Muscle layer of colon (tissue), 2 donors: ENCODE results near the gene SMIM41.

ENCODE experiments used
- H3K27ac ChIP-seq: one replicate; pipeline ENCODE4 v1.7.0; 2013; ENCODE audit warnings: low read depth, mild to moderate bottlenecking, low read length, moderate library complexity
- H3K27me3 ChIP-seq, 2 donors: one replicate each; pipeline ENCODE4 v1.7.0; 2013; ENCODE audit warnings: low read length in 2 of 2, mild to moderate bottlenecking in 2 of 2; ENCODE audit not compliant: insufficient read depth in 2 of 2, control insufficient read depth in 1 of 2
- H3K36me3 ChIP-seq: one replicate; pipeline ENCODE4 v1.7.0; 2013; ENCODE audit warnings: mild to moderate bottlenecking, low read length; ENCODE audit not compliant: insufficient read depth
- H3K4me1 ChIP-seq: one replicate; pipeline ENCODE4 v1.7.0; 2013; ENCODE audit warnings: mild to moderate bottlenecking, low read length; ENCODE audit not compliant: insufficient read depth
- H3K4me3 ChIP-seq, 2 donors: one replicate each; pipeline ENCODE4 v1.7.0; 2013; ENCODE audit warnings: low read length in 2 of 2, low read depth in 1 of 2, mild to moderate bottlenecking in 1 of 2, moderate library complexity in 1 of 2
- H3K9ac ChIP-seq: one replicate; pipeline ENCODE4 v1.7.0; 2013; ENCODE audit warnings: low read length
- H3K9me3 ChIP-seq: one replicate; pipeline ENCODE4 v1.7.0; 2013; ENCODE audit warnings: mild to moderate bottlenecking, low read length
- donor health status: abdominal sarcoma.
- donor health status: Adenocarcinoma of cecum.

The SMIM41 gene

DNA sequence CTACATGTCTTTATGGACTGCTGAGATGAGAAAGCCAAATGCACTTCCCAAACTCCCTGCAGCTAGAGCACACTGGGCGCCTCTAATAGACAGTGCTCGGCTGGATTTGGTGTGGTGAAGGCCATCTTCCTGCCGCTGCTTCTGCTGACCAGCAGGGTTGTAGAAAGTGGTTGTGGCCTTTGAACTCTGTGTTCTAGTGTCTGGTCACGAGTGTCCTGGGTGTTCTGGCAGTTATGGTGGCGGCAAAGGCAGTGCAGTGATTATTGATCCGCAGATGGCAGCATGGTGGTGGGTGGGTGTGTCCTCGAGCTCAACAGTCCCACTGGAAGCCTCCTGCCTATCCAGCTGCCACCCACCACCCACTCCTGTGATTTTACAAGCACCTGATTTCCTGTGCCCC is 43.4 kb downstream of the SMIM41 start:
- no peak overlapping the region for H3K9ac ChIP-seq
- peaks cover 0 to 18% of the 10 kb centered on the region in 2 donors for H3K27me3 ChIP-seq
- no peak overlapping the region for H3K4me3 ChIP-seq
- no peaks in the 10 kb centered on the region for H3K4me1 ChIP-seq
- H3K27ac ChIP-seq, result no peak overlapping the region
- no peaks in the 10 kb centered on the region for H3K36me3 ChIP-seq
- no peaks in the 10 kb centered on the region for H3K9me3 ChIP-seq

DNA sequence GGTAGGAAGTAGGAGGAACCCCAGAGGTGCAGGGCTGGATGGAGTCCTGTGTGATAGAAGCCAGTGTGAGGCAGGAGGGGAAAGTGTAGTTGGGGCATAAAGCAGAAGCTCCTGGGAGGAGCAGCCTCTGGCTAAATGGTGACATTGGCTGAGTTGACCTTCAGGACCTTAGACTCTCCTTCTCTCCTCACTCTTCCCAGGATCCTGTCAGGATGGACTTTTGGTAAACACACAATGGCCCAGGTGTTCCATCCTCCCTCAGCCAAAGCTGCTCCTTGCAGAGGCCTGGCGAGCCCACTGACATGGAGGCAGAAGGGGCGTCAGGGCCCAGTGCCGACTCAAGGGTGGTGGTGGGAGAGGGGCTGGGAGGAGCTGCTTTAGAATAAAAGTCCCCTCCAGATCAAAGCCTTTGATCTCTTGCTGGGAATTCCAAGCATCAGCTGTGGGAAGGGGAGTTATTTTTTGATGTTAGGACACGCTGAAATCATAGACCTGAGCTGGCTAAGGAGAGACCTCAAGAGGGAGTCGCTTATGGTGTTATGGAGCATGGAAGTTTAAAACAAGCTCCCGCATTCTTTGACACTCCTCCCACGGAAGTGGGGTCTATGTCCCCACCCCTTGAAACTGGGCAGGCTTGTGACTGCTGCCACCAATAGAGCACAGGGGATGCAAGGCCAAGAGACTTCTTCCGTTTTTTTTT is 44.1 kb downstream of the SMIM41 start:
- Histone ChIP-seq H3K4me1 (no peaks in the 10 kb centered on the region), H3K9ac (no peak overlapping the region), H3K27me3 (peaks cover 0 to 18% of the 10 kb centered on the region in 2 donors), H3K4me3 (no peak overlapping the region), H3K9me3 (no peaks in the 10 kb centered on the region), H3K36me3 (no peaks in the 10 kb centered on the region), H3K27ac (no peak overlapping the region)

DNA sequence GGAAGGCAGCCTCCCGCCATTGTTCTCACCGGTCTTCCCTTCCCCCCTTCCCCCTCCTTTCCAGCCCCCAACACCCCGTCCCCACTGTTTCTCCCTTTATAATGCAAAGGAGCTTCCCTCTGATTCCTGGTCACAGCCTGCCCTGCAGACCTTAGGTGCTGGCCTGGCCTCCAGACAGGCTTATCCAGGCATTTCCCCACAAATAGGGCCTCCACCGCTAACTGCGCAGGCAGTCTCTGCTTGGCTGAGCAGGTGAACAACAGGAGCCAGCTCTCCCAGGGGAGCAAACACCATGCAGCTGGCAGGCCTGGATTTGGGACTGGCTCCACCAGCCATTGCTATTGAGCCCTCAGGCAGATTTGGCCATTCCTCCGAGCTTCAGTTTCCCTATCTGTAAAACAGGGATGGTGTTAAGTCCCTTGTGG is 46.0 kb downstream of the SMIM41 start:
- Histone ChIP-seq H3K9ac (no peak overlapping the region), H3K4me1 (no peaks in the 10 kb centered on the region), H3K27me3 (peaks cover 0 to 18% of the 10 kb centered on the region in 2 donors), H3K36me3 (no peaks in the 10 kb centered on the region), H3K4me3 (no peak overlapping the region), H3K27ac (no peak overlapping the region), H3K9me3 (no peaks in the 10 kb centered on the region)

DNA sequence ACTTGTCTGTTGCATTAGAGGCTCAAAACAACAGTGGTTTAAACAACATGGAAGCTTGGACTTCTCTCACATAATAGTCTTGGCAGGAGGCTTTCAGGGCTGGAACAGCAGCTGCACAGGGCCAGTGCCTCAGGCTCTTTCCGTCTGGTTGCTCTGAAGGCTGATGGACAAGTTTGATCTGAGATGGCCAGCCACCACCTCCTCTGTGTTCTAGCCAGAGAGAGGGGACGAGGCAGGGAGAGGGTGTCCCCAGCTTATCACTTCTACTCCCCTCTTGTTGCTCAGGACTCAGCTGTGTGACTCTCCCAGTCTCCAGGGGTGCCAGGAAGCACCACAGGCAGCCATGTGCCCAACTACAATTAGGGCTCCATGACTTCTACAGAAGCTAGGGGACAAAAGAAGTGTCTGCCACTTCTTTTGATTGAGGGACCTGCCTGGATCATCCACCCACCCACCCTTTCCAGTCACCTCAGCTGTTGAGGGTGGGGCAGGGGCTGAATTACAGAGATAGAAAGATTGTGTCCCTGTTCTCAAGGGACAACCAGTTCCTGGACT is 46.6 kb downstream of the SMIM41 start:
- no peaks in the 10 kb centered on the region for H3K36me3 ChIP-seq
- no peaks in the 10 kb centered on the region for H3K4me1 ChIP-seq
- no peaks in the 10 kb centered on the region for H3K9me3 ChIP-seq
- no peak overlapping the region for H3K9ac ChIP-seq
- peaks cover 0 to 14% of the 10 kb centered on the region in 2 donors for H3K27me3 ChIP-seq
- H3K27ac ChIP-seq, result no peak overlapping the region
- H3K4me3 ChIP-seq, result no peak overlapping the region

DNA sequence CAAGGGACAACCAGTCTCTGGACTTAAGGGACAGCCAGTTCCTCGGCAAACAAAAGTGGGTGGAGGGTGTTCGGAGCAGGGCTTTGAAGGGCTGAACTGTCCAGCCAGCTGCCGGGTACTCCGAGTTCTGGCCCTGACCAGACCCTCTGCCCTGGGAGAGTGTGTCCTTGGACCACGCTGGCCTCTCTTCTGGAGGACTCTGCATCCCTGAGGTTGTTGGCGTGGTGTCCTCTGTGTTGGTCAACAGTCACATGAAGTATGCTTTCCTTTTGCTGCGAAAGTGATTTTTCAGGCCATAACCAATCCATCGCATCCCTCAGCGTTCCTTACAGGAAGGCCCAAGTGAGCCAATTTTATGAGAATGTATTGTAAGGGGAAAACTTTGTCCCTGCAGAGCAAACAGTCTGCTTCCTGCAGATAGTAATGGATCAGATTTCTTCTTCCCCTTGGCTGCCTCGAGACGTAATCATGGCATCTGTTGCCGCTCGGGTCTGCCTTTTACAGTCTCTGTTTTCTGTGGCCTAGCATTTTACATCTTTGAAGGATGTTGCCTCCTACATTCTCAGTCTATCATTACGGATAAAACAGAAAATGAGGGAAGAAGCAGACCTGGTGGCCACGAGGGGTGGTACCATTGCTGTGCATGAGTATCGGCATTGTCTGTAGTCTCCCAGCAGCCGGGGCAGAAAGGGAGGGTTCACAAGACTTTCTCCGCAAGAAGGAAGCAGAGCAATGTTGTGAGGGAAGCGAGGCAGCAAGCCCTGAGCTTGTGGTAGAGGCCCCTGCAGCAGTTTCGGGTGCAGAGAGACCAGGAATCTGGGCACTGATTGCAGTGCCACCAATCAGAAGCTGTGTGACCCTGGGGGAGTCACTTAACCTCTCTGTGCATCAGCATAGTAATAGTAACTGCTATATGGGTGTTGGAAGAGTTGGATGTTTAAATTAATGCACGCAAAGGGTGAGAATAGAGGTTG is 47.4 kb downstream of the SMIM41 start:
- Histone ChIP-seq H3K27me3 (peaks cover 0 to 6% of the 10 kb centered on the region in 2 donors), H3K9me3 (no peaks in the 10 kb centered on the region), H3K4me1 (no peaks in the 10 kb centered on the region), H3K36me3 (no peaks in the 10 kb centered on the region), H3K27ac (no peak overlapping the region), H3K4me3 (no peak overlapping the region), H3K9ac (no peak overlapping the region)

DNA sequence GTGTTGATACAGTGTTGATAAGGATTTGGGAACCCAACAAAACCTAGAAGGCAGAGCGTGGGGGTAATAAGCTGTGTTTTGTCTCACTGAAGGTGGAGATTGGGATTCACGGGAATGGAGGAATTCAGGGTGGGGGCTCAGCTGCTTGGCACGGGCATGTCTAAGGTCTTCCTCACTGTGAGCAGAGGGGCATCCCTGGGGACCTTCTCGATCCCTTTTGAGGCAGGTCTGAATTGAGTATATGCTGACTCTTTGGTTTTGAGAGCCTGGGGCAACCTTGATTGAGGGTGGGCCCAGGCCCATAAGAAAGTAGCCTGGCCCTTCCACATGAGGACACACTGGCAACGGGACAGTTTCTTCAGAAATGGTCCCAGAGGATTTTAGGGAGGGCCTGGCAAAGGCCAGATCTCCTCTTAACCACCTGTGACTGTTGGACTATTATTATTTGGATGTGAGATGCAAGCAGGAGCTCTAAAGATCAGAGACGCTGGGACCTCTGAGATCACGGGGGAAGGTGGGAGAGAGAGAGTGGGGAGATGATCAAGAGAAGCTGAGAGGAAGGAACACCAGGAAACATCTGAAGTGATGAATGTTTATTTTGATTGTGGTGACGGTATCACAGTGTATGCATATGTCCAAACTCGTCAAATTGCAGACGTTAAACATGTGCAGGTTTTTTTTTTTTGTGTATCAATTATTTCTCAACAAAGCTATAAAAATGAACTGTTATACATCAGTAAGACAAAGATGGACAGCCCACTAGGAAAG is 48.4 kb downstream of the SMIM41 start:
- Histone ChIP-seq H3K9me3 (no peaks in the 10 kb centered on the region), H3K27ac (no peak overlapping the region), H3K4me1 (no peaks in the 10 kb centered on the region), H3K27me3 (no peaks in the 10 kb centered on the region), H3K36me3 (no peaks in the 10 kb centered on the region), H3K4me3 (no peak overlapping the region), H3K9ac (no peak overlapping the region)

DNA sequence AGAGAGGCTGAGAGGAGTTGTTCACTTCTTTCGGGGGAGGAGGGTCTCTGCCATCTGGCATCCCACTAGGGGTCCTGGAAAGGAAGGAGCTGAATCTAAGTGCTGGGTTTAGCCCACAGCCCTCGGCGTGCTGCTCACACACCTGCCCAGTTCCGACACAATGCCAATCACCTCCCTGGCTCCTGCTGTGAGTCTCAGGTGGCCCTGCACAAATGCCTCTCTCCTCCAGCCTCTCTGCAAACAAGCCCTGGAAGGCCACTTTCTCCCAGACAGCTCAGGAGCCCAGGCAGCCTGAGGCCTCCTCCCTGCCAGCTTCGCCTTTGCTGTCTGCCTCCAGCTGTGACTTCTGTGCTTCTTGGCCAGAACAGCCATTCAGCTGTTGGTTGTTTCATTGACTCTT is 51.2 kb downstream of the SMIM41 start:
- H3K27me3 ChIP-seq, result no peaks in the 10 kb centered on the region
- no peak overlapping the region for H3K27ac ChIP-seq
- H3K4me1 ChIP-seq, result no peaks in the 10 kb centered on the region
- H3K9me3 ChIP-seq, result no peaks in the 10 kb centered on the region
- H3K4me3 ChIP-seq, result no peak overlapping the region
- no peaks in the 10 kb centered on the region for H3K36me3 ChIP-seq
- no peak overlapping the region for H3K9ac ChIP-seq

DNA sequence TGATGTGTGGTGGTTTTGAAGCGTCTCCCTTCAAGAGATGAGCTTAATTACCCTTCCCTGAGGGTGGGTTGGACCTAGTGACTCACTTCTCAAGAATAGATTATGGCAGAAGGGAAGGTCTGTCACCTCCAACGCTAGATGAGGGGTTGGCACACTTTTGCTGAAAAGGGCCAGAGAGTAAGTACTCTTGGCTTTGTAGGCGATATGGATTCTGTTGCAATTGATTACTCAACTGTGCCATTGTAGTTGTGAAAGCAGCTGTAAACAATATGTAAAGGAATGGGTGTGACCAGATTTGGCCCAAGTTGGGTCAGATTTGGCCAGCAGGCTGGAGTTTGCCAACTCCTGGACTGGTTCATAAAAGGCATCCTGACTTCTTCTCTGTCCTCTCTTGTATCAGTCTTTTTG is 53.3 kb downstream of the SMIM41 start:
- no peak overlapping the region for H3K4me3 ChIP-seq
- H3K4me1 ChIP-seq, result no peaks in the 10 kb centered on the region
- H3K9ac ChIP-seq, result no peak overlapping the region
- H3K27me3 ChIP-seq, result no peaks in the 10 kb centered on the region
- no peak overlapping the region for H3K27ac ChIP-seq
- no peaks in the 10 kb centered on the region for H3K9me3 ChIP-seq
- H3K36me3 ChIP-seq, result no peaks in the 10 kb centered on the region

DNA sequence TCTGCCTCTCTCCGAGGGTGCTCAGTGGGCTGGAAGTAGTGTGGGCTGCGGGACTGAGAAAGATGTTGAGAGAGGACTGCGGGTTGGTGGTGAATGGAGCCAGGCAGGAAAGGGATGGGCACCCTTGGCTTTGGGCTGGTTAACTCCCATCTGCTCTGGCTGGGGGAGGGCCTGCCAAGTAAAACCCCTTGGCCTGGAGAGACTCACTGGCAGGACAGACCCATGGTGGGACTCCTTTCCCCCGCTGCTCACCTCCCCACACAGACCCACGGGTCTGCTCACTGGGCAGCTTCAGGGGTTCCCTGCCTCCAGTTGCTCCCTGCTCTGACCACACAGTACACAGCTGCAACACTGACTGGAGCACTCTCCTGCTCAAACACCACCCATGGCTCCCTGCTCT is 58.2 kb downstream of the SMIM41 start:
- no peaks in the 10 kb centered on the region for H3K9me3 ChIP-seq
- H3K27me3 ChIP-seq, result no peaks in the 10 kb centered on the region
- H3K9ac ChIP-seq, result no peak overlapping the region
- H3K4me3 ChIP-seq, result no peak overlapping the region
- H3K4me1 ChIP-seq, result no peaks in the 10 kb centered on the region
- H3K36me3 ChIP-seq, result no peaks in the 10 kb centered on the region
- H3K27ac ChIP-seq, result no peak overlapping the region

DNA sequence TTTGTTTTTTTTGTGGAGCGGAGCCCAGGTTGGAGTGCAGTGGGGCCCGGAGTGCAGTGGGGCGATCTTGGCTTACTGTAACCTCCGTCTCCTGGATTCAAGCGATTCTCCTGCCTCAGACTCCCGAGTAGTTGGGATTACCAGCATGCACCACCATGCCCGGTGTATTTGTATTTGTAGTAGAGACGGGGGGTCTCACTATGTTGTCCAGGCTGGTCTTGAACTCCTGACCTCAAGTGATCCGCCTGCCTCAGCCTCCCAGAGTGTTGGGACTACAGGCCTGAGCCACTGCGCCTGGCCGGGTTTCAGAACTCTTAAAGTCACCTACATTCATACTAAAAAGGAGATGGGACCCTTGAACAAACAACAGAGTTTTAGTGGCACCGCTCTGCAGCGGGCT is 59.6 kb downstream of the SMIM41 start:
- H3K36me3 ChIP-seq, result no peaks in the 10 kb centered on the region
- no peak overlapping the region for H3K27ac ChIP-seq
- no peak overlapping the region for H3K4me3 ChIP-seq
- no peaks in the 10 kb centered on the region for H3K9me3 ChIP-seq
- no peak overlapping the region for H3K9ac ChIP-seq
- no peaks in the 10 kb centered on the region for H3K4me1 ChIP-seq
- H3K27me3 ChIP-seq, result no peaks in the 10 kb centered on the region

DNA sequence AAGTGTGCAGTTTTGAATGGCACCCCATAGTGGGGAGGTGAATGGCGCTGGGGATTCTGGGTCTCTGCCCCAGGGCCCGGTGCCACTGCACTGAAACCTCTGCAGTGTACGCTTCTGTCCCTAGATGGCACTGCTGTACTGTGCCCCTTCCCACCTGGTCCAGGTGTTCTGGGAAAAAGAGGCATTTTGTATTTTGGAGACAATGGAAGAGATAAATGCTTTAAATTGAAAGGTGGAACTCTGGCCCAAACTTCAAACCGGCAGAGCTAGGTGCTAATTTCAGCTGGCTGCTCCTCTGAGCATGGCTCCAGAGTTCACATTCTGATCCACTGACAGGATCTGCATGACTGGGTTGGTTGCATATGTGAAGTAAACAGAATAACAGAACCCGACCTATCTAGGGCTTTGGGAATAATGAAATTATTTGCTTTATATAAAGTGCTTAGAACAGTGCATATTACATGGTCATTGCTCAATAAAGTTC is 60.1 kb downstream of the SMIM41 start:
- Histone ChIP-seq H3K27me3 (no peaks in the 10 kb centered on the region), H3K36me3 (no peaks in the 10 kb centered on the region), H3K9ac (no peak overlapping the region), H3K4me3 (no peak overlapping the region), H3K4me1 (no peaks in the 10 kb centered on the region), H3K27ac (no peak overlapping the region), H3K9me3 (no peaks in the 10 kb centered on the region)
